Activated gamma-delta T cell treated with Interleukin-2 at 50 U/mL for 16 hours (primary cell): ENCODE results near the gene B4GALNT1.
A peak's percentile ranks its signal among the peaks of the same experiment; 100 is the strongest.
"Not testable (repeated sequence)": the region's sequence is repeated elsewhere in the genome, so short reads cannot be mapped to it uniquely, and the experiment has no call there.

ENCODE experiments used
- DNase-seq: peaks from one replicate; pipeline ENCODE4 v3.0.0-alpha.2; 2020

Gene B4GALNT1

GRCh38 chr12:57620245-57620935 is 12.6 kb downstream of the B4GALNT1 start:
- no peak for DNase-seq

DNA sequence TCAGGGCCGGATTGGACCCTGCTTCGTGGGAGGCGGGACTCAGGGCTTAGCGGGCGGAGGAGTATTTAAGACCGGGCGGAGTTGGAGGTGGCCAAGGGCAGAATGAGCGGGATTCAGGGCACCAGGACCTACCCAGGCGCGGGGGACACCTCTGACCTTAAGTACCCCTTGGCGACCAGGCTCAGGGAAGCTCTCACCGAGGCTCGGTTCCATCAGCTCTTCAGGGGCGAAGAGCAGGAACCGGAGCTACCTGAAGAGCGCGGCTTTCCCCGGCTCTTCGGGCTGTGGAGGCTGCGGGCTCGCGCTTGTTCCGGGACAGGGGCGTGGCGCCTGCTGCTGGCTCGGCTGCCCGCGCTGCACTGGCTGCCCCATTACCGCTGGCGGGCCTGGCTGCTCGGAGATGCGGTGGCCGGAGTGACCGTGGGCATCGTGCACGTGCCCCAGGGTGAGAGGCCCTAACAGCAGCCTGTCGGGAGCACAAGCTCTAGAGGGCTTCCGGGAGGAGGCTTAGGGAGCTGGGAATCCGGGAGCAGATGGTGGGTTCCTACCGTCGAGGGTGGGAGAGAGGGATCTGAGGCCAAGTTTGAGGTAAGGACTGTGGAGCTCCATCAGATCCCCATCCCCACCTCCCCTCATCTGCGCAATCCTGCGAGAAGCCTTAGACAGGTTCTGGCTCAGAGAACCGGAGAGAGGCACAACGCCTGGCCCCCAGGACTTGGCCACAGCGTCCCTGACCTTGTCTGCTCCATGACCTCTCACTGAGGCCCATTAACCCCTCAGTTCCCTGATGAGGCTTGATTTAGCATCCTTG is 13.4 kb downstream of the B4GALNT1 start:
- no peak for DNase-seq

GRCh38 chr12:57618966-57619433 is 14.0 kb downstream of the B4GALNT1 start:
- DNase-seq = no peak

DNA sequence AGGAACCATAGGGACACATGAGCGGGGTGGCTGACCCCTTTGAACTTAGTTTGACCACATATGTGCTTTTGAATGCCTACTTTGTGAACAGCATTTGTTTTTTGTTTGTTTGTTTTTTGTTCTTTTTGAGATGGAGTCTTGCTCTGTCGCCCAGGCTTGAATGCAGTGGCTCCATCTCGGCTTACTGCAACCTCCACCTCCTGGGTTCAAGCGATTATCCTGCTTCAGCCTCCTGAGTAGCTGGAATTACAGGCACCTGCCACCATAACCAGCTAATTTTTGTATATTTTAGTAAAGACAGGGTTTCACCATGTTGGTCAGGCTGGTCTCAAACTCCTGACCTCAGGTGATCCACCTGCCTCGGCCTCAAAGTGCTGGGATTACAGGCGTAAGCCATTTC is 14.6 kb downstream of the B4GALNT1 start:
- DNase-seq = not testable (repeated sequence)

- DNase-seq = no peak
Observed at GRCh38 chr12:57617942-57618341, 15.1 kb downstream of the B4GALNT1 start.

DNA sequence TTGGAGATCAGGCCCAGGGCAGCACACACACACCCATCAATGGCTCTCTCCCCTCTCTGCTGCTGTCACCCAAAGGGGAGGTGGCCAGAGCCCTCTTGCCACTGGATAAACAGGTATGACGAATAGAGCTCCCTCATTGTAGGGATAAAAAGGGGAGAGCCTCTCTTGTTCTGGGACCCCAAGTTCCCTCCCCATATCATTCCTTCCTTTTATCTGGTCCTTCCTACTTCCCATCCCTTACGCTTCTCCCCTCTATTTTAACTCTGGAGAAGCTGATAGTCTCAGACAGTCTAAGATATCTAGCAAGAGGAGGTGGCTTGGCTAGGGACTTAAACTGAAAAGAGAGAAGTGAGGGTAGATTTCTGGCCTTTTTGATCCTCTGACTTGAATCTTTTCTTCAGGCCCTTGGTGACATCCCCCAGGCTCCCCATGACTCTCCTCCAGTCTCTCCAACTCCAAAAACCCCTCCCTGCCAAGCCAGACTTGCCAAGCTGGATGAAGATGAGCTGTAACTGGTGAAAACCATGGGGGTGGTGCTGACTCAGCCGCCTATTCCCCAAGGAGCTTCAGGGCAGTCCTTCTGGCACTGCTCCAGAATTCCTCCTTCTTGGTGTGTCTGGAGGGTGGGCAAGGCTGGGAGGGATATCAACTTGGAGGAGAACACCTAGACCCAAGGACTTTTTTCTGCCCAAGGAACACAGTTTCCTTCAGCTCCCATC is 16.5 kb downstream of the B4GALNT1 start:
- DNase-seq = no peak

GRCh38 chr12:57615637-57616036 is 17.4 kb downstream of the B4GALNT1 start:
- no peak for DNase-seq

DNA sequence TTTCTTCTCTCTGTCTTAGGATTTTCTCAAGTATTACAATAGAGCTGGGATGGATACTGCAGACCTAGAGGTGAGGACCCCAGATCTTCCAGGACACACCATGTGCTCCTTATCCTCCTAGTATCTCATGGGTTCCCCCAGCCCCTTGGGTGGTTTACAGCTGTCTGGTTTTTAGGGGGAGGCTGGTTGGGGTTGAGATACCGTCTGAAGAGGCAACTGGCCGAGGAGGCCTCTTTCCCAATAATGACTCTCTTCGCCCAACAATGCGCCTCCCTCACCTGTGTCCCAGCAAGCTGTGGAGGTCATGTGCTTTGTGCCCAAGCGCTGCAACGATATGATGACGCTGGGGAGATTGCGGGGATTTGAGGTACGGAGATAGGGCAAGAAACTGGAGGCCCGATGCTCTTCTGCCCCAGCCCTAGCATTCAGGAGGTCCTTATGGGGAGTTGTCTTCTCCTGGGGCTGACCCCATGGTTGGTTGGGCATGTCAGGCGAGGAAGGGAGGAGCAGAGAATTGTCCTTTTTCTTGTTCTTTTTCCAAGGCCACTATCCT is 18.0 kb downstream of the B4GALNT1 start:
- DNase-seq = no peak

GRCh38 chr12:57614178-57614947 is 18.6 kb downstream of the B4GALNT1 start:
- no peak for DNase-seq

DNA sequence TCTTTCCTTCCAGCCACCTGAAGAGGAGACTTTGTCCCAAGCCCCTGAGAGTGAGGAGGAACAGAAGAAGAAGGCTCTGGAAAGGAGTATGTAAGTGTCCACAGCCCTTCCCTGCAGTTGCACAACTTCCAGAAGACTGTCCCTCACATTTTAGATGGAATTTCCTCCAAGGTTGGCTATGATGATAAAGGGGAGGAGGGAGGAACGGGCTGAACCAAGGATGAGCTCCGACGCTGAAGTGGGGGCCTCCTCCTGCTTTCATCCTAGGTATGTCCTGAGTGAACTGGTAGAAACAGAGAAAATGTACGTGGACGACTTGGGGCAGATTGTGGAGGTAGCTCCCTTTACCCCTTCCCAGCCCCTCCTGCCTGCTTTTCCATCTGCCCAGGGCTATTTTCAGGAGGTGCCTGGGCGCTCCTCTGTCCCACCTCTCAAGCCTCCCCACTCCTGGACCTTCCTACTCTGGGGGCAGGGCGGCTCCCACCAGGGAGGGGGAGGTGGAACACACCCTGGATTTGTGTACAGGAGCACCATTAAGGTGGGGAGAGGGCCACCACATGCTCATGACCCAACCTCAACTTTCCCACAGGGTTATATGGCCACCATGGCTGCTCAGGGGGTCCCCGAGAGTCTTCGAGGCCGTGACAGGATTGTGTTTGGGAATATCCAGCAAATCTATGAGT is 19.4 kb downstream of the B4GALNT1 start:
- DNase-seq = no peak

GRCh38 chr12:57612711-57613426 is 20.1 kb downstream of the B4GALNT1 start:
- no peak for DNase-seq

DNA sequence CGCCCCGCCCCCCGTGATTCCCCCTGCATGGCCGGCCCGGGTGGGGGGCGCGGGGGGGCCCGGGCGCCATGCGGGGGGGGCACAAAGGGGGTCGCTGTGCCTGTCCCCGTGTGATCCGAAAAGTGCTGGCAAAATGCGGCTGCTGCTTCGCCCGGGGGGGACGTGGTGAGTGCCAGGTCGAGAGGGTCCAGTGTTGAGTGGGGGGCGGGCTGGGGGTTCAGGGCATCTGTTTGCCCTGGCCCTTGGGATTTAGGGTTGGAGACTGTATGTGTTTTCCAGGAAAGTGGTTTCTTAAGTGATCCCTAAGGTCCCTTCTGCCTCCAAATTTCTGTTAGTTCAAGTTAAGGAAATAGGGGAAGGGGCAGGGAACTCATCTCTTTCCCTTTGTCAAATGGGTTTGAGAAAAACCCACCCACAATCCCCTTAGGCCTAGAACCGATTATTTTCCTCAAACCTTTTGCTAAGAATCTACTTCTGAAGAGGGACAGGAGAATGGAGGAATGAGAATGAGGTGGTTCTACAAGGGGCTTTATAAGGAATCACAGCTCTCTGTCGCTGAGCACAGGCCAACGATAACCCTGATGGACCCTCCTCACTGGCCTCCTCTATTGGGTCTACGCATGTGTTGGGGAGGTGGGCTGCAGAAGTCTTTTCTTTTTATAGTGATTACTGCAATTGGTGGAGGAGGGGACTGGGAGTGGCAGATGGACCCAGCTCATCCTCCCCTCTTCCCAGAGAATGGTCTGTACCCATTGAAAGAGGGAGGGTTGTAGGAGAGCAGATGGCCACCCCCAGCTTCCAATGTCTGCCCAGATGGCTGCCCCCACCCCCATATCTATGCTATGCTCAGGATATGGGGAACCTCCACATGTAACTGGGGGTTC is 20.9 kb downstream of the B4GALNT1 start:
- no peak for DNase-seq

GRCh38 chr12:57611108-57611826 is 21.7 kb downstream of the B4GALNT1 start, which contains the start of gene ARHGEF25:
Gene ARHGEF25 (plus strand): TSS chr12:57611435. CDS start chr12:57611895, 460 bp downstream.
- DNase-seq = peak; percentile 35

GRCh38 chr12:57610554-57611107 is 22.4 kb downstream of the B4GALNT1 start:
- DNase-seq = no peak

DNA sequence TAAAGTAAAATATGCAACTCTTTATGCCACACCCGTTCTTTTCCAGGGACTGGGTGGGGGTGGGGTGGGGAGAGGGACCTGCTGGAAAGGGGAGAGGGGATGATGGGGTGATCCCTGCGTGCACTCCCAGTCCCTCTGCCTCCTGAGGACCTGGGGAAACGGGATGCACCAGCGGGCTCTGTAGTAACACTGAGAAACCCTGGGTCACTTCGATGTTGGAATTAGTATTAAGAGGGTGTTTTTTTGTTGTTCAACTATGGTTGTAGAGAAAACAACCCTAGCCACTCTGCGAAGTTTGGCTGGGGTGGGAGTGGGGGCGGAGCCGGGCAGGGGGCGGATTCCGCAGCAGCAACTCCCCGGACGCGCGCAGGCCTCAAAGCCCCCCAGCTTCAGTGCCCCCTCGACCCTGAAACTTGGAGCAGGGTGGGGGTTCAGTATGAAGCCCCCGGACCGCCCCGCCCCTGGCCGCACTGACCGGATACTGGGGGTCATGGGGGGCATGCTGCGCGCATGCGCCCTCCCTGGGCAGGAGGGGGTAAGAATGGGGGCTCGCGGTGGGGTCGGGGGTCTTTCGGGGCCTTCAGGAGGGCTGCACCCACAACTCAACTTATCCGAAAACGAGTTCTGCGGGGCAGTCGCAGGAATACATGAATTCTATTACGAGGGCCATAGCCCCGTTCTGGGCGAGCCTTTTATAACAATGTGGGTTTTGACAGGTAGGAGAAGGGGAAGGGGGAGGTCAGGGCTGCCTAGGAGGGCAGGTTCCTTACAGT is 23.0 kb downstream of the B4GALNT1 start:
- DNase-seq = no peak

GRCh38 chr12:57609101-57609780 is 23.8 kb downstream of the B4GALNT1 start:
- no peak for DNase-seq

GRCh38 chr12:57607958-57608663 is 24.9 kb downstream of the B4GALNT1 start:
- DNase-seq = no peak
